Endothelial cell of umbilical vein (primary cell): ENCODE results near the gene ENKD1. TPM values are rescaled to one million over a fixed set of nuclear protein-coding genes. Genes with fewer than 3 reads are reported as not detected.
"Not testable (repeated sequence)": the region's sequence is repeated elsewhere in the genome, so short reads cannot be mapped to it uniquely, and the experiment has no call there.

Source experiments
- BruUV-seq: library from RNA; stranded (reverse); fragments of 400-500 nt; replicated peaks from 2 replicates; lab custom pipeline; 2021; lab: Mats Ljungman, UMichigan
- CTCF ChIA-PET: fragments of 300-600, 350-600 bp; sonication (Branson Sonifier 250); formaldehyde crosslinking; loops from one replicate; lab custom pipeline; 2021; ENCODE audit warnings: antibody characterized with exemption, inconsistent platforms; lab: Charles Lee
- POLR2A ChIA-PET: fragments of 300-600, 350-600 bp; sonication (Branson Sonifier 250); formaldehyde crosslinking; loops from one replicate; lab custom pipeline; 2021; ENCODE audit warnings: antibody characterized with exemption, inconsistent platforms; lab: Charles Lee
- DNase-seq: peaks from one replicate; pipeline ENCODE4 v3.0.0-alpha.2; 2011; ENCODE audit warnings: low read depth, low spot score
- FAIRE-seq: peaks from 2 replicates; lab custom pipeline; 2011; peaks lifted over from hg19 to GRCh38; lab: Jason Lieb, UNC
- H2AFZ ChIP-seq: 2 replicates; pipeline ENCODE4 v1.6.0; 2012; ENCODE audit warnings: low read depth, low read length, control low read depth, inconsistent platforms
- H3K27ac ChIP-seq: 2 replicates; pipeline ENCODE4 v1.5.1; 2011; ENCODE audit warnings: low read depth, mild to moderate bottlenecking, control low read depth, low read length, moderate library complexity; ENCODE audit not compliant: insufficient read depth
- H3K27me3 ChIP-seq, 2 experiments: 2 replicates each; pipeline versions ENCODE4 v1.6.0 to v1.6.1; 2011; ENCODE audit warnings: low read length in 2 of 2, mixed read lengths in 1 of 2; ENCODE audit not compliant: control insufficient read depth in 2 of 2, insufficient read depth in 2 of 2
- H3K36me3 ChIP-seq, 2 experiments: 2 replicates in 1 of 2; 3 replicates in 1 of 2; pipeline ENCODE4 v1.5.1; 2011; ENCODE audit warnings: low read length in 2 of 2, mild to moderate bottlenecking in 1 of 2, moderate library complexity in 1 of 2; ENCODE audit not compliant: control insufficient read depth in 2 of 2, insufficient read depth in 2 of 2; ENCODE audit errors: extremely low read depth in 1 of 2
- H3K4me1 ChIP-seq: 3 replicates; pipeline ENCODE4 v1.5.1; 2011; ENCODE audit warnings: mild to moderate bottlenecking, low read length; ENCODE audit not compliant: control insufficient read depth, insufficient read depth; ENCODE audit errors: extremely low read depth
- H3K4me2 ChIP-seq: 2 replicates; pipeline ENCODE4 v1.6.1; 2011; ENCODE audit warnings: low read length, control low read depth, mixed read lengths; ENCODE audit not compliant: insufficient read depth
- H3K4me3 ChIP-seq, 3 experiments: fragments of 200-600 bp in 1 of 3; sonication (generic), shearing (Covaris generic) in 1 of 3; replicated peaks in 1 of 3; 2 replicates each; pipeline ENCODE4 v1.5.1; 2011 to 2016; ENCODE audit warnings: control low read depth in 3 of 3, low read length in 3 of 3, mild to moderate bottlenecking in 2 of 3, inconsistent platforms in 1 of 3, low read depth in 1 of 3, moderate library complexity in 1 of 3; ENCODE audit not compliant: insufficient read depth in 1 of 3
- H3K79me2 ChIP-seq: 2 replicates; pipeline ENCODE4 v1.6.0; 2012; ENCODE audit warnings: low read length, inconsistent platforms; ENCODE audit not compliant: control insufficient read depth, insufficient read depth
- H3K9ac ChIP-seq: replicated peaks from 2 replicates; pipeline ENCODE3; 2011; ENCODE audit warnings: low read length, control low read depth; ENCODE audit not compliant: insufficient read depth; ENCODE audit errors: extremely low read depth
- H3K9me1 ChIP-seq: replicated peaks from 3 replicates; pipeline ENCODE4 v1.6.0; 2011; ENCODE audit warnings: mild to moderate bottlenecking, low read length; ENCODE audit not compliant: control insufficient read depth, insufficient read depth; ENCODE audit errors: extremely low read depth
- H3K9me3 ChIP-seq: replicated peaks from 2 replicates; pipeline ENCODE4 v1.5.1; 2012; ENCODE audit warnings: low read length, inconsistent platforms; ENCODE audit not compliant: control insufficient read depth, insufficient read depth
- H4K20me1 ChIP-seq: replicated peaks from 2 replicates; pipeline ENCODE3; 2011; ENCODE audit warnings: mild to moderate bottlenecking, low read length; ENCODE audit not compliant: control insufficient read depth, insufficient read depth; ENCODE audit errors: extremely low read depth
- CTCF ChIP-seq, 2 donors: IDR thresholded peaks; 1 replicate in 1 of 2; 2 replicates in 1 of 2; pipeline ENCODE4 v1.5.1; 2011; ENCODE audit warnings: low read length in 2 of 2, mild to moderate bottlenecking in 2 of 2, moderate library complexity in 2 of 2, control low read depth in 1 of 2, inconsistent platforms in 1 of 2, low read depth in 1 of 2; ENCODE audit not compliant: insufficient read depth in 1 of 2; ENCODE audit errors: extremely low read depth in 1 of 2
- JUN ChIP-seq: IDR thresholded peaks from 2 replicates; pipeline ENCODE4 v1.6.1; 2011; ENCODE audit warnings: borderline replicate concordance, low read depth; ENCODE audit not compliant: insufficient read length, insufficient read depth
- MAX ChIP-seq: IDR thresholded peaks from 2 replicates; pipeline ENCODE4 v1.6.1; 2011; ENCODE audit not compliant: insufficient read depth, insufficient read length
- MYC ChIP-seq: IDR thresholded peaks from one replicate; pipeline ENCODE4 v1.6.1; 2011; ENCODE audit warnings: mild to moderate bottlenecking, low read depth, low read length
- POLR2AphosphoS5 ChIP-seq: IDR thresholded peaks from 2 replicates; pipeline ENCODE4 v1.6.1; 2012; ENCODE audit warnings: low read depth, mild to moderate bottlenecking, control low read depth, low read length, moderate library complexity; ENCODE audit not compliant: insufficient read depth
- dilution Hi-C: fragments of 300-500 bp; cut with MboI; formaldehyde crosslinking; loops from one replicate; pipeline ENCODE4 v1.15.0; 2019; ENCODE audit warnings: low sequenced_read_pairs; ENCODE audit not compliant: extremely low pct_ligation_motif_present
- intact Hi-C: fragments of 100-400 bp; cut with micrococcal nuclease; formaldehyde crosslinking; loops from one replicate; pipeline ENCODE4 v1.10.0; 2022
- polyA plus RNA-seq, 4 experiments: library from polyadenylated mRNA; depleted of rRNA in 3 of 4; stranded (reverse) in 3 of 4; unstranded in 1 of 4; fragments of >200 nt; gene quantifications; 2 replicates each; pipeline versions ENCODE4 v1.2.1 to v1.2.3, GENCODE V29; 2011 to 2012; ENCODE audit warnings: missing spikeins in 1 of 4
- total RNA-seq: library from RNA; stranded (reverse); gene quantifications from 2 replicates; pipeline ENCODE4 v1.2.3, GENCODE V29; 2021

ENKD1 gene
- total and polyA plus RNA-seq, 2 donors (not counting 3 experiments of a cell fraction or from before 2014, with no cell fraction given), result 16.7 to 17.3 TPM

- peaks cover 2% of the 10 kb centered on the region for H4K20me1 ChIP-seq
- CTCF ChIA-PET, result interaction anchor here (0.7 kb wide), 1 partner anchor 174 kb away, joined by 4 read pairs; no protein-coding TSS in a partner anchor
- H3K4me1 ChIP-seq, result no peaks in the 10 kb centered on the region
- no peak overlapping the region for H2AFZ ChIP-seq
- TF ChIP-seq CTCF (IDR thresholded peaks at IDR 0.05; ENCODE audit: extremely low read depth in 1 of 2, insufficient read depth in 1 of 2, low read depth in 1 of 2, low read length in 2 of 2) (no peak), JUN (no peak), POLR2AphosphoS5 (no peak), MYC (no peak), MAX (no peak)
- no peaks in the 10 kb centered on the region for H3K27me3 ChIP-seq
- H3K4me3 ChIP-seq, result no peak overlapping the region
- no peaks in the 10 kb centered on the region for H3K9me1 ChIP-seq
- FAIRE-seq (no peak), DNase-seq (no peak)
- H3K79me2 ChIP-seq, result peaks cover 39% of the 10 kb centered on the region
- H3K9ac ChIP-seq, result no peak overlapping the region
- POLR2A ChIA-PET, result no interaction called here
- no peaks in the 10 kb centered on the region for H3K9me3 ChIP-seq
- intact Hi-C loops, result no loop called here
- no TSS peak for BruUV-seq
- peaks cover 0 to 7% of the 10 kb centered on the region in 2 experiments for H3K36me3 ChIP-seq
- dilution Hi-C loops, result loop anchor here (25.0 kb wide), 1 partner anchor 218 kb away; no protein-coding TSS in a partner anchor
- H3K4me2 ChIP-seq, result no peak overlapping the region
- H3K27ac ChIP-seq, result no peak overlapping the region
These were observed 28.1 kb upstream of the ENKD1 start for GRCh38 chr16:67694611-67695010.

GRCh38 chr16:67693517-67694285, 27.2 kb upstream of the ENKD1 start:
- intact Hi-C loops, H4K20me1 ChIP-seq, BruUV-seq, H3K27me3 ChIP-seq, H3K36me3 ChIP-seq, H3K4me2 ChIP-seq, H3K27ac ChIP-seq, H3K9ac ChIP-seq, H3K4me3 ChIP-seq, H2AFZ ChIP-seq, DNase-seq, POLR2A ChIA-PET, H3K9me3 ChIP-seq, FAIRE-seq, H3K4me1 ChIP-seq, H3K9me1 ChIP-seq: not testable (repeated sequence)
- peaks cover 36% of the 10 kb centered on the region for H3K79me2 ChIP-seq
- dilution Hi-C loops, result loop anchor here (25.0 kb wide), 1 partner anchor 219 kb away; no protein-coding TSS in a partner anchor
- CTCF ChIA-PET, result interaction anchor here (0.7 kb wide), 1 partner anchor 20 kb away, joined by 4 read pairs; no protein-coding TSS in a partner anchor
